Gastrocnemius medialis (tissue), 4 donors: ENCODE measurements around the gene HPCAL1. TPM values are rescaled to one million over a fixed set of nuclear protein-coding genes. Genes with fewer than 3 reads are reported as not detected.

ENCODE experiments used
- ATAC-seq, 2 donors: fragments of 150-250 bp; one replicate each; pipeline ENCODE4 v1.9.1; 2016
- DNase-seq, 2 donors: peaks; one replicate each; pipeline ENCODE4 v3.0.0-alpha.2; 2019
- H3K27ac ChIP-seq, 4 donors: fragments of 200-600 bp; sonication (generic); 1 replicate in 1 of 4; 2 replicates in 3 of 4; pipeline ENCODE4 v1.5.1; 2016 to 2018; ENCODE audit warnings: mild to moderate bottlenecking in 2 of 4, moderate library complexity in 1 of 4
- H3K27me3 ChIP-seq, 3 donors: fragments of 200-600 bp; sonication (generic) in 2 of 3; 1 replicate in 1 of 3; 2 replicates in 2 of 3; pipeline versions ENCODE4 v1.5.1 to v1.6.0; 2016 to 2019; ENCODE audit warnings: mild to moderate bottlenecking in 1 of 3, moderate library complexity in 1 of 3
- H3K36me3 ChIP-seq, 2 donors: fragments of 200-600 bp; sonication (generic) in 1 of 2; one replicate each; pipeline ENCODE4 v1.5.1; 2017 to 2018
- H3K4me1 ChIP-seq, 2 donors: fragments of 200-600 bp; sonication (generic) in 1 of 2; one replicate each; pipeline ENCODE4 v1.5.1; 2016 to 2017; ENCODE audit warnings: mild to moderate bottlenecking in 2 of 2
- H3K4me3 ChIP-seq, 4 donors: fragments of 200-600 bp; sonication (generic) in 3 of 4; 1 replicate in 1 of 4; 2 replicates in 3 of 4; pipeline ENCODE4 v1.5.1; 2016 to 2019; ENCODE audit warnings: mild to moderate bottlenecking in 2 of 4
- H3K9me3 ChIP-seq, 3 donors: fragments of 200-600 bp; sonication (generic) in 2 of 3; 1 replicate in 1 of 3; 2 replicates in 2 of 3; pipeline ENCODE4 v1.5.1; 2016 to 2019
- CTCF ChIP-seq, 5 experiments: fragments of 450-650 bp in 3 of 5; fragments of 200-600 bp in 2 of 5; sonication (generic) in 2 of 5; IDR thresholded peaks in 4 of 5; conservative IDR thresholded peaks in 1 of 5; 1 replicate in 4 of 5; 2 replicates in 1 of 5; pipeline ENCODE4 v1.5.1; 2016 to 2019; ENCODE audit warnings: antibody characterized with exemption in 5 of 5, mild to moderate bottlenecking in 3 of 5, moderate library complexity in 3 of 5
- POLR2A ChIP-seq, 2 donors: fragments of 450-650 bp; IDR thresholded peaks; one replicate each; pipeline ENCODE4 v1.6.1; 2017; ENCODE audit warnings: antibody characterized with exemption in 2 of 2, mild to moderate bottlenecking in 2 of 2, moderate library complexity in 2 of 2
- in situ Hi-C, 4 donors: fragments of 200-750 bp; cut with MboI; loops; one replicate each; pipeline versions ENCODE4 v1.15.0 to v1.8.0; 2017; ENCODE audit warnings: low sequenced_read_pairs in 4 of 4
- intact Hi-C: fragments of 100-400 bp; cut with DNase I; formaldehyde crosslinking; loops from one replicate; pipeline ENCODE4 v1.15.1; 2023; ENCODE audit warnings: low total_unique reads
- total RNA-seq, 4 donors: library from RNA; depleted of rRNA; stranded (reverse); fragments of >200 nt; gene quantifications; one replicate each; pipeline versions ENCODE4 v1.1.0 to v1.2.3, GENCODE V29; 2016

The HPCAL1 gene
- total RNA-seq, 4 donors from 2014 or later = 29.0 to 45.5 (median 34.5) TPM

- in situ Hi-C loops = no loop called here
- DNase-seq = no peak
- ATAC-seq = no peak
- H3K27ac ChIP-seq = no peak overlapping the region
- H3K27me3 ChIP-seq = no peaks in the 10 kb centered on the region
- no peak for TF ChIP-seq CTCF (IDR thresholded peaks at IDR 0.05 in 4 of 5, conservative IDR thresholded peaks at IDR 0.05 in 1 of 5)
- TF ChIP-seq POLR2A (IDR thresholded peaks at IDR 0.05) = no peak
- H3K4me1 ChIP-seq = no peaks in the 10 kb centered on the region
- intact Hi-C loops = no loop called here
- H3K4me3 ChIP-seq = no peak overlapping the region
- no peaks in the 10 kb centered on the region for H3K36me3 ChIP-seq
- no peaks in the 10 kb centered on the region for H3K9me3 ChIP-seq
Measured at GRCh38 chr2:10353931-10354330, 51.2 kb downstream of the HPCAL1 start.

DNA sequence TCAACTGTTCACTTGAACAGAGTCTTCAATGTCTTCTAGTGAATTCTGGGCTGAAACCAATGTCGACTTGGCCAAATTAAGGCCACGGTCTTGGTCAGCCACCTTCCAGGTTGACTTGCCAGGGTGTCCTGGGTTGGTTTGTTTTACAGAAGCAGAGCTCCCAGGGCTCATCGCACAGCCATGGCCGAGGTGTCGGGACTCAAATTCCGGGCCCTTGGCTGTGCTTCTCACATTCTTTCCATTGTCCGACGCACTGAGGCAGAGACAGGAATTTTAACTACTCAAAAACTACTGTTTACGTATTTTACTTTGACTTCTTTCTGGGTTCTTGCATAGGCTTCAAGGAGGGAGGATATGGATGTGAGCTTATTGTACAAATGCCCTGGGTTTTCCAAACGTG is 51.7 kb downstream of the HPCAL1 start:
- Histone ChIP-seq H3K9me3 (no peaks in the 10 kb centered on the region), H3K27ac (no peak overlapping the region), H3K36me3 (no peaks in the 10 kb centered on the region), H3K4me1 (no peaks in the 10 kb centered on the region), H3K4me3 (no peak overlapping the region), H3K27me3 (no peaks in the 10 kb centered on the region)
- in situ Hi-C loops (no loop called here), intact Hi-C loops (no loop called here)
- DNase-seq = no peak
- no peak for TF ChIP-seq POLR2A (IDR thresholded peaks at IDR 0.05)
- no peak for TF ChIP-seq CTCF (IDR thresholded peaks at IDR 0.05 in 4 of 5, conservative IDR thresholded peaks at IDR 0.05 in 1 of 5)
- no peak for ATAC-seq

GRCh38 chr2:10355471-10356438 is 53.1 kb downstream of the HPCAL1 start:
- H3K27ac ChIP-seq = no peak overlapping the region
- intact Hi-C loops (no loop called here), in situ Hi-C loops (no loop called here)
- no peak for ATAC-seq
- no peaks in the 10 kb centered on the region for H3K9me3 ChIP-seq
- H3K36me3 ChIP-seq = no peaks in the 10 kb centered on the region
- no peak for DNase-seq
- TF ChIP-seq CTCF (IDR thresholded peaks at IDR 0.05 in 4 of 5, conservative IDR thresholded peaks at IDR 0.05 in 1 of 5) (no peak), POLR2A (IDR thresholded peaks at IDR 0.05) (no peak)
- no peak overlapping the region for H3K4me3 ChIP-seq
- H3K27me3 ChIP-seq = no peaks in the 10 kb centered on the region
- H3K4me1 ChIP-seq = no peaks in the 10 kb centered on the region

DNA sequence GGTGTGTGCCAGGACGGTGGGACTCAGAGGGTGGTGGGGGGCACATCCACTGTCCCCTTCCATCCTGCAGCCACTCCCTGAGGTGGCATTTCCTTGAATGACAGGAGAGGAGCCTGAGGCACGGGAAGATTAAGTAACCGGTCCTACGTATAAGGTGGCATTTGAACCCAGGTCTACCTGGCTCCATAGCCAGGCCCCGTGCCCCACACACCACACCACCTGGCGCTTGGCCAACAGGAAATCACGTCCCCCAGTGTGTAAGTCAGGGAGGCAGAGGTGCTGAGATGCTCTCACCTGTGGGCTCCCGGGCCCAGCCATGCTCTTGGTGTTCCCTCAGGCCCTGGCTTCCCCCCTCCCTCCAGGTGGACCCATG is 53.7 kb downstream of the HPCAL1 start:
- H3K36me3 ChIP-seq = no peaks in the 10 kb centered on the region
- DNase-seq (no peak), ATAC-seq (no peak)
- no peak overlapping the region for H3K4me3 ChIP-seq
- H3K27me3 ChIP-seq = no peaks in the 10 kb centered on the region
- intact Hi-C loops = no loop called here
- H3K4me1 ChIP-seq = no peaks in the 10 kb centered on the region
- in situ Hi-C loops = no loop called here
- H3K9me3 ChIP-seq = no peaks in the 10 kb centered on the region
- TF ChIP-seq POLR2A (IDR thresholded peaks at IDR 0.05) = no peak
- TF ChIP-seq CTCF (IDR thresholded peaks at IDR 0.05 in 4 of 5, conservative IDR thresholded peaks at IDR 0.05 in 1 of 5) = no peak
- H3K27ac ChIP-seq = no peak overlapping the region
